HG02885 (cell line): ENCODE results near the gene TOP2A.

Experiments
- ATAC-seq: cut with Tn5 transposase; IDR thresholded peaks from one replicate; pipeline ENCODE4 v1.9.1; 2021; ENCODE audit warnings: mild to moderate bottlenecking; ENCODE audit not compliant: unreplicated experiment, poor library complexity

TOP2A gene

DNA sequence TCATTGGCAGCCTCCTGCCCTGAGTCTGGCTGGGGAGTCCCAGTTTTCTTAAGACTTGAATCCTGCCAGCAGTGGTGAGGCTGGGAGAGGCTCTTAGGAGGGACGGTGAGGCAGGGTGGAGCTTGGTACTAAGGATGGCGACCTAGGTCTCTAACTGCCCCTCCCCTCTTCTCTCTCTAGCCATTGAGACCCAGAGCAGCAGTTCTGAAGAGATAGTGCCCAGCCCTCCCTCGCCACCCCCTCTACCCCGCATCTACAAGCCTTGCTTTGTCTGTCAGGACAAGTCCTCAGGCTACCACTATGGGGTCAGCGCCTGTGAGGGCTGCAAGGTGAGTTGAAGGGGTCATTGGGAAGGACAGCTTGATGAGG is 69.6 kb downstream of the TOP2A start:
- no peak for ATAC-seq

GRCh38 chr17:40347319-40348135 is 70.2 kb downstream of the TOP2A start:
- no peak for ATAC-seq

DNA sequence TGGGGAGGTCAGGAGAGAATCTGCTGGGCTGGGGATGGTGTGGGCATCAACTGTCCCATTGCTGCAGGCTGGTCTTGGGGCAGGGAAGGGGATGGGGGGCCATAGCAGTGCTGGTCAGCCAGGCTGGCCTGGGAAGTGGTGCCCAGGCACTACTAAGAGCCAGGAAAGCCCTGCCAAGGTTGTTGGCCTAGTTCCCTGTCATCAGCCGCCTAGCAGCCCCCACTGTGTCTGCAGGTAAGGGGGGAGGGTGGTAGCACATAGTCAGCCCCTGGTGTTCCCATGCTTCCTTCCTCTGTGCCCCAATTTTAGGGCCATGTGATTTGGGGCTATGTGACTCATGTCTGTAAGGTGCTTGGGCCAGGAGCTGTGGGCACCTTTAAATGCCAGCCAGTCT is 70.9 kb downstream of the TOP2A start:
- ATAC-seq = no peak

GRCh38 chr17:40345994-40346764 is 71.5 kb downstream of the TOP2A start:
- ATAC-seq = no peak

- no peak for ATAC-seq
Observed at GRCh38 chr17:40345161-40345993, 72.3 kb downstream of the TOP2A start.

DNA sequence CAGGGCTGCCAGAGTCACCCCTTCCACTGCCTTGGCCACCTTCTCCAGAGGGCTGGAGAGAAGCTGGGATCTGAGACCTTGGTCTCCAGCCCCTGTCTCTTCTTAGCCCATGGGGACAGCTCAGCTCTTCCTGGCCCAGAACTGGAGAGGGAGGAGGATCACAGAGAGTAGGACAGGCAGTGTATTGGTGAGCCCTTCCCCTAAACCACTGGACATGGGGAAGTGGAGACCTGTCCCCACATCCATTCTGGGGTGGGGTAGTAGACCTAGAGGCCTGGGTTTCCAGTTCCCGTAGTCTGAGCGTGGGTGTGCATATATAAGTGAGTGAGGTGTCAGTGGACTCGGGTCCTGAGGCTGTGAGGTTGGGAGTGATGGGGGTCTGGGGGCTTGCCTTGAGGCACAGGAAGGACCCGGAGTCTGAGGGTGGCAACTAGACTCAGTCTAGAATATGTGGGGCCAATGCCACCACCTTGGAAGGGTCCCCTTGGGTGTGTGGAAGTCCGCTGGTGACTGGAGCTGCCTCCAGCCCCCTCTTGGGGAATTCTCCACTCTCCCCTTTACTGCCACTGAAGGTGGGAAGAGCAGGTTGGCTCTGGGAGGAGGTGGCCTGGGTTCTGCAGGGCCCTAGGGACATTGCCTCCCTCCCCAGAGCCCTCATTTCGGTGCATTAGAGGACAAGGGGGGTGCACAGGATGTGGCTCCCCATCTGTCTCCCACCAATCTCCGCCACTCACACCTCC is 73.1 kb downstream of the TOP2A start:
- ATAC-seq = no peak

DNA sequence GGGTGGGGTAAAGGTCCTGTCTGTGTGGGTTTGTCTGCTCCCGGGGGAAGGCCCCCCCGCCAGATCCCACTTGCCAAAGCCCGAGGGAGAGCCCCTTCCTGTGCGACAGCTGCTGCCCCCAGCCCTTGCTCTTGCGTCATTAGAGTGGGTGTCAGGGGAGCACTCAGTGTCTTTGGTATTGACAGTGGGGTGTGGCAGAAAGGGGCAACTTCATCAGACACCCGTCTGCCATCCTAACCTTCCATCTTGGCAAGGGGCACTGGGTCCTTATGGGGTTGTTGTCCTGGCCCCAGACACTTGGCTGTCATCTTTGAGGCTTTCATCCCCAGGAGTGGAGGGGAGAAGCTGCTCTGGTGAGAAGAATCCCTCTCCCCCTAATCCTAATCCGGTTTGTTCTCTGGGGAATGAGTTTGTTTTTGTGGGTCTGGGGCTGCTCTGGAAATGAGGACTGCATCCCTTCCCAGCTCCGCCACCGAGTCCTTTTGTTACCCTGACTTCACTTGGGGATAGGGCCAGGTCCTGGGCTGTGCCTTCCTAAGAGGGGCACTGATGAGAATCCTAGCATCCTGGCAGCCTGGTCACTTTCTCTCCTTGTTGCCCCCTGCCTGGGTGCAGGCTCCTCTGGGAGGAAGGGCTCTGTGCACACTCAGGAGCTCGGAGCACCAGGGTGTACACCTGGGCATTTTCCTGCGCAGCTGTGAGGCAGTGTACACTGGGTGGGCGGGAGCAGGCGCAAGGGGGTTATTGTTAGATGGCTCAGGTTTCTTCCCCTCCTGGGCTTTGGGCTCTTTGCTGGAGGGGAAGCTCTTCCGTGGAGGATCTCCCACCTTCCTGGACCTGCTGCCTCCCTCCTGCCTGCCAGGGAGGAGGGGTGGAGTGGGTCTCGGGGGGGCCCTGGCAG is 74.2 kb downstream of the TOP2A start:
- ATAC-seq = no peak

DNA sequence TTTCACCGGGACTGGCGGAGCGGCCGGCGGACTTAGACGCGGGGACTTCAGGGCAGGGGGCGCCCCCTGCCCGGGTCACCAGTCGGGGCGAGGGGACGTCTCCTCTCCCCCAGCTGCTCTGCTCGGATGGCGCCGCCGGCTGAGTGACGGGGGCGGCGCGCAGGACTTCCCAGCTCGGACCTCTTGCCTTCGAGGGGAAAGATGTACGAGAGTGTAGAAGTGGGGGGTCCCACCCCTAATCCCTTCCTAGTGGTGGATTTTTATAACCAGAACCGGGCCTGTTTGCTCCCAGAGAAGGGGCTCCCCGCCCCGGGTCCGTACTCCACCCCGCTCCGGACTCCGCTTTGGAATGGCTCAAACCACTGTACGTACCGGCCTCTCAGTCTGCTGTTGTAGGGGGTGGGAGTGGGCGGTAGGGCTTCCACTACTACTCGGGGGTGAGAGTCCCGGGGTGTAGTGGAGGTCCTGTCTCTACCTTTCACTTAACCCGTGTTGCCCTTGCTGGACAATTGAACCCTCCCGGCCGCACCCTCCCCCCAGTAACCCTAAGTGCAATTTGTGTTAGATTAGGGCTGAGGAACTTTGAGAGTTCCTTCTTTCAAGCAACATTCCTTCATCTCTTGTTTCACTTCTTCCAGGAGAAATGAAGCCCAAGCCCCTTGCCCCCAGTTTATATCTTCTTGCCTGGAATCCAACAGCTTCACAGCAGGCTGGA is 75.0 kb downstream of the TOP2A start:
- ATAC-seq = no peak

DNA sequence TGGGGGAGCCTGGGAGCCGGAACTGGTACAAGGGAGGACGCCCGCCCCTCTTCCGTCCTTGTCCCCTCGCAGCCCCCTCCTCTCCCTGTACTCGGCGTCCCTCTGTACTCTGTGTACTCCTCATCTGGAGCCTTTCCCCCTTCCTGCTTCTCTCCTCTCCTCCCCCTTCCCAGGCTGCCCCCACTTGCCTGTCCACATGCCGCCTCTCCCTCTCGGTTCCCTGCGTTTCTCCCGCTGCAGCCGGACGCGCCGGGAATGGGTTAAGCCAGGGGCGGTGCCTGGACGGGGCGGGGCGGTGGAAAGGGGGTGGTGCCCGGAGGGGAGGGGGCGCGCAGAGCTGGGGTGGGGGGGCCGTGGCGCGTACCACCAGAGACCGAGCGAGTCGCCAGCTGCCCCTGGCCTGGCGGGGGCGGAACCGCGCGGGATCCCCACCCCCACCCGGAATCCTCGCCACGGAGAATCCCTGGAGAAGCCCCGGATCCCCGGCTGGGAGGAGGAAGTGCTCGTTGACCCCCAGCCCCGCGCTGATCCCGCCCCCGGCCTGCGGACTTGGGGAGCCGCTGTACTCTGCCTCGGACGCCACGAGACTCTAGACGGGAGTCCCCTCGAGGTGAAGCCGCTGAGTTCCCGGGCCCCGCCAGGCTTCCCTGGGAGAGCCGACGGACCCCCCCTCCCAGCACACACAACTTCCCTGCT is 75.7 kb downstream of the TOP2A start:
- no peak for ATAC-seq

DNA sequence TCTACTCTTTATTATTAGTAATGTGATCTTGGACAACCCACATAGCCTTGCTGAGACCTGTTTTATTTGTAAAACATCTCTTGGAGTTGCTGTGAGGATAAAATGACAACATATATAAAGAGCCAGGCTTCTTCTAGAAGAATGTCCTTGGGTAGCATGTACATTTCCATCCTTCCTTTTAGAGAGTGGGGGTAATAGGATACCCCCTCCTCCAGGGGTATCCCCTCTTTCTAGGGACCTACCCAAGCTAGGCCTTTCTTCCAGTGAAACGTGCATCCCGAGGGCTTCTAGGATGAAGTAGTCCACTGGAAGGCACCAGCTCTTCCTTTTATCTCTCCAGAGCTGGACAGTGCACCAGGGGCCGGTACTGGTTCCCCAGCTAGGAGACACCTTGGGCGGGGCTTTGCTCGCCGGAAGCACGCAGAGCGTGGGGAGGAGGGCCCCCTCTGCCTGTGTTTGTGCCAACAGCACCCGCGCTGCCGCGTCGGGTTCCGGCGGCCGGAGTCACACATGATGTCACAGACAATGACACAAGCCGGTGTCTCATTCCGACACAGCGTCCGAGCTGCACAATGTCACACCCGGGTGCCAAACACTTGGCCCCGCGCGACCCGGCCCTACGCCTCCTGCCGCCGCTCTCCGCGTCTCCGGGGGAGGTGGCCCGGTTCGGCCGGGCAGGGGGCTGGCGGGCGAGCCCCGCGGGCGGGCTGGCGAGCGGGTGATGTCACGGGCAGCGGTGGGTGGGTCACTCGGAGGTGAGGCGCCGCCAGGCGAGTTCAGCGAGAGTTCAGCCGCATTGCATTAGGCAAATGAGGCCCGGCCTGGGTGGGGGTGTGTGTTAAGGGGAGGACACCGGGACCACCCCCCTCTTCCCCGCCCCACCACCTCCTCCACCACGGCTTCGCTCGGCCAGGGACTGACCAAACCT is 76.6 kb downstream of the TOP2A start:
- peak; percentile 71 for ATAC-seq

GRCh38 chr17:40340327-40340726 is 77.4 kb downstream of the TOP2A start:
- no peak for ATAC-seq

- no peak for ATAC-seq
Observed at GRCh38 chr17:40338941-40339649, 78.6 kb downstream of the TOP2A start.
